AG09309 (cell line): ENCODE results near the gene LMO7.
A peak's percentile ranks its signal among the peaks of the same experiment; 100 is the strongest.

Source experiments
- DNase-seq: peaks from one replicate; pipeline ENCODE4 v3.0.0-alpha.2; 2010; ENCODE audit warnings: low read depth
- H3K4me3 ChIP-seq: 2 replicates; pipeline ENCODE4 v1.5.1; 2011; ENCODE audit warnings: mild to moderate bottlenecking, low read depth, low read length, moderate library complexity; ENCODE audit not compliant: control insufficient read depth
- CTCF ChIP-seq: IDR thresholded peaks from 2 replicates; pipeline ENCODE4 v1.5.1; 2011; ENCODE audit warnings: mild to moderate bottlenecking, low read depth, low read length, inconsistent platforms; ENCODE audit not compliant: insufficient read depth, control insufficient read depth; ENCODE audit errors: missing control alignments

LMO7 gene

GRCh38 chr13:75784003-75784402 is 147.9 kb downstream of the LMO7 start:
- DNase-seq: no peak
- no peak overlapping the region for H3K4me3 ChIP-seq
- no peak for TF ChIP-seq CTCF

GRCh38 chr13:75785130-75785529 is 149.0 kb downstream of the LMO7 start:
- H3K4me3 ChIP-seq: no peak overlapping the region
- no peak for DNase-seq
- TF ChIP-seq CTCF: no peak

GRCh38 chr13:75787249-75787928 is 151.3 kb downstream of the LMO7 start:
- TF ChIP-seq CTCF: no peak

GRCh38 chr13:75788481-75788981 is 152.4 kb downstream of the LMO7 start:
- H3K4me3 ChIP-seq: no peak overlapping the region
- TF ChIP-seq CTCF: no peak
- peak; percentile 71 for DNase-seq

More at GRCh38 chr13:75787249-75787928, 151.3 kb downstream of the LMO7 start:
- no peak overlapping the region for H3K4me3 ChIP-seq
- no peak for DNase-seq

- no peak for DNase-seq
- TF ChIP-seq CTCF: no peak
- H3K4me3 ChIP-seq: no peak overlapping the region
Measured at GRCh38 chr13:75789451-75790197, 153.5 kb downstream of the LMO7 start.

- TF ChIP-seq CTCF: no peak
- no peak overlapping the region for H3K4me3 ChIP-seq
Measured at GRCh38 chr13:75790198-75790970, 154.3 kb downstream of the LMO7 start.

More at GRCh38 chr13:75790198-75790970, 154.3 kb downstream of the LMO7 start:
- no peak for DNase-seq
